ACHN (cell line): Measurements from ENCODE around the gene CCL21.
A peak's percentile ranks its signal among the peaks of the same experiment; 100 is the strongest.

Source experiments
- DNase-seq: peaks from one replicate; pipeline ENCODE4 v3.0.0-alpha.2; 2015
- in situ Hi-C: cut with HindIII; loops from 2 replicates; pipeline ENCODE4 v1.10.0; 2017; ENCODE audit warnings: low sequenced_read_pairs, low pct_ligation_motif_present, low pct_unique_long_range_greater_than_20kb

Gene CCL21

GRCh38 chr9:34714007-34714406, 4.1 kb upstream of the CCL21 start:
- DNase-seq: no peak
- in situ Hi-C loops: no loop called here

- no peak for DNase-seq
- in situ Hi-C loops: no loop called here
Observed at GRCh38 chr9:34712140-34712539, 2.2 kb upstream of the CCL21 start.

GRCh38 chr9:34709196-34709978, 549 bp downstream of the CCL21 start:
- no peak for DNase-seq
- in situ Hi-C loops: no loop called here

- in situ Hi-C loops: no loop called here
- no peak for DNase-seq
Observed at GRCh38 chr9:34707130-34707529, 2.8 kb downstream of the CCL21 start.

GRCh38 chr9:34701769-34702736, 7.9 kb downstream of the CCL21 start:
- DNase-seq: peak; percentile 65
- in situ Hi-C loops: no loop called here

GRCh38 chr9:34701023-34701768, 8.7 kb downstream of the CCL21 start:
- in situ Hi-C loops: no loop called here
- peak; percentile 58 for DNase-seq

GRCh38 chr9:34694811-34695210, 15.1 kb downstream of the CCL21 start:
- in situ Hi-C loops: no loop called here
- no peak for DNase-seq

GRCh38 chr9:34693560-34693959, 16.4 kb downstream of the CCL21 start:
- DNase-seq: no peak
- in situ Hi-C loops: no loop called here

GRCh38 chr9:34691936-34692315, 18.0 kb downstream of the CCL21 start:
- DNase-seq: no peak
- in situ Hi-C loops: no loop called here

GRCh38 chr9:34690983-34691935, 18.7 kb downstream of the CCL21 start, which contains the start of gene CCL19:
Gene CCL19, minus strand, starts transcription at chr9:34691276. Its CDS starts 137 bp downstream, at chr9:34691139.
- in situ Hi-C loops: no loop called here
- DNase-seq: no peak

GRCh38 chr9:34689512-34689911, 20.4 kb downstream of the CCL21 start:
- no peak for DNase-seq
- in situ Hi-C loops: no loop called here

GRCh38 chr9:34689116-34689470, 20.8 kb downstream of the CCL21 start:
- in situ Hi-C loops: no loop called here
- no peak for DNase-seq

GRCh38 chr9:34688329-34689115, 21.4 kb downstream of the CCL21 start:
- no peak for DNase-seq
- in situ Hi-C loops: no loop called here

GRCh38 chr9:34687276-34688030, 22.5 kb downstream of the CCL21 start:
- in situ Hi-C loops: no loop called here
- no peak for DNase-seq

- DNase-seq: no peak
- in situ Hi-C loops: no loop called here
Observed at GRCh38 chr9:34686732-34687131, 23.2 kb downstream of the CCL21 start.

- in situ Hi-C loops: no loop called here
Observed at GRCh38 chr9:34686231-34686630, 23.7 kb downstream of the CCL21 start.

GRCh38 chr9:34685591-34685990, 24.3 kb downstream of the CCL21 start:
- no peak for DNase-seq
- in situ Hi-C loops: no loop called here

More at GRCh38 chr9:34686231-34686630, 23.7 kb downstream of the CCL21 start:
- no peak for DNase-seq
